ENCODE data around the gene FBN3. TPM values are rescaled to one million over a fixed set of nuclear protein-coding genes. Genes with fewer than 3 reads are reported as not detected.

Gene FBN3
- total RNA-seq = under 1 TPM in 2 of 4 donors, not detected in 2; 0.05 to 0.17 TPM

DNA sequence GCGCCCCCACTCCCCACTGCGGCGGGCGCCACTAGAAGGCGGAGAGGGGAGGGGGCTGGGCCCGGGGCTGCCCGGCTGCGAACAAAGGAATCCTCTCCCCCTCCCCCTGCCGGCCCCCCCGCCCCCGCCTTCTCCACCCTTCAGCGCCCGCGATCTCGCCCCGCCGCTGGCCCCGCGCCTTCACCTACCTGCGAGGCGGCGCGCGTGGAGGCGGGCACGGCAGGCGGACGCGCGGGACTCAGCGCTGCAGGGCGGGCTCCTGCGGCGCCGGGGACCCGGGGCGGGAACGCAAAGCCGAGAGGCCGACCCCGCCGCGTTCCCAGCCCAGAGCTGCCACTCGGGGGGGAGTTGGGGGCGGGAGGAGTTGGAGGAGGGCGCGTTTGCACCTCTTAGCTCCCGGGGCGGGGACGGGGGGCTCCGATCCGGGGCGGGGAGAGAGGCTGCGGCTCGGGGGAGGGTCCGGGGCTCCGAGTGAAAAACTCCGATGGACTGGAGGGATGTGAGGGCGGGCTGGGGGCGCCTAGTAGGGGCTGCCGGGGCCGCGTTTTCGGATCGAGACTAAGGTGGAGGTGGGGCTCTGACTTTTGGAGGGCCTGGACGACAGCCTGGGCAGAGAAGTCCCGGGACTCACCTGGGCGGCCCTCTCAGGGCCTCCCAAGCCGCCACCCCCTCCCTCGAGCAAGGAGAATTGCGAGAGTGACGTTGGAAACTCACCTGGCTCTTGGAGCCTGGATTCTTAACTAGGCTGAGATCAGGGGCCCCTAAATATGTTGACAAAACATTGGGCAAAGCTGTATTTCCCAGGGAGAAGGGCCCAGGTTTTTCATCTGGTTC is at the start of gene FBN3:
Gene FBN3 (minus strand): TSS at position 332 of the 834 bp plus-strand sequence. CDS start 2,112 bp downstream, outside the sequence.
- no peak for TF ChIP-seq POLR2AphosphoS5 (IDR thresholded peaks at IDR 0.05)
- no peak for TF ChIP-seq CTCF (IDR thresholded peaks at IDR 0.05)
- Histone ChIP-seq H3K27ac (no peak within 1 kb of the TSS), H3K4me1 (peaks cover 21% of the 10 kb centered on the region), H3K27me3 (peaks cover 71% of the 10 kb centered on the region), H3K4me3 (peak within 1 kb of the TSS; percentile 40), H3K9me3 (no peaks in the 10 kb centered on the region), H3K36me3 (no peaks in the 10 kb centered on the region)
- no peak for DNase-seq (ENCODE audit: low spot score in 2 of 2)
- 10% methylated on average over 25 of the region's 72 CpGs for WGBS

GRCh38 chr19:8196271-8196927 is 47.0 kb upstream of the FBN3 start:
- no peak for DNase-seq (ENCODE audit: low spot score in 2 of 2)
- Histone ChIP-seq H3K27me3 (no peaks in the 10 kb centered on the region), H3K27ac (no peak overlapping the region), H3K36me3 (no peaks in the 10 kb centered on the region), H3K9me3 (no peaks in the 10 kb centered on the region), H3K4me3 (no peak overlapping the region), H3K4me1 (peaks cover 11% of the 10 kb centered on the region)
- WGBS = 67% methylated on average over 10 of the region's 10 CpGs
- TF ChIP-seq POLR2AphosphoS5 (IDR thresholded peaks at IDR 0.05) = no peak
- TF ChIP-seq EP300 (IDR thresholded peaks at IDR 0.05) = no peak
- TF ChIP-seq CTCF (IDR thresholded peaks at IDR 0.05) = no peak
- no peak for TF ChIP-seq POLR2A (IDR thresholded peaks at IDR 0.05)

GRCh38 chr19:8194528-8195267 is 45.3 kb upstream of the FBN3 start:
- H3K27ac ChIP-seq = no peak overlapping the region
- no peaks in the 10 kb centered on the region for H3K9me3 ChIP-seq
- no peak overlapping the region for H3K4me3 ChIP-seq
- no peak for TF ChIP-seq CTCF (IDR thresholded peaks at IDR 0.05)
- no peak for TF ChIP-seq POLR2A (IDR thresholded peaks at IDR 0.05)
- TF ChIP-seq EP300 (IDR thresholded peaks at IDR 0.05) = no peak
- TF ChIP-seq POLR2AphosphoS5 (IDR thresholded peaks at IDR 0.05) = no peak
- DNase-seq (ENCODE audit: low spot score in 2 of 2) = no peak
- H3K36me3 ChIP-seq = no peaks in the 10 kb centered on the region
- H3K4me1 ChIP-seq = peaks cover 11% of the 10 kb centered on the region
- WGBS = 49% methylated on average over 11 of the region's 11 CpGs
- H3K27me3 ChIP-seq = no peaks in the 10 kb centered on the region

DNA sequence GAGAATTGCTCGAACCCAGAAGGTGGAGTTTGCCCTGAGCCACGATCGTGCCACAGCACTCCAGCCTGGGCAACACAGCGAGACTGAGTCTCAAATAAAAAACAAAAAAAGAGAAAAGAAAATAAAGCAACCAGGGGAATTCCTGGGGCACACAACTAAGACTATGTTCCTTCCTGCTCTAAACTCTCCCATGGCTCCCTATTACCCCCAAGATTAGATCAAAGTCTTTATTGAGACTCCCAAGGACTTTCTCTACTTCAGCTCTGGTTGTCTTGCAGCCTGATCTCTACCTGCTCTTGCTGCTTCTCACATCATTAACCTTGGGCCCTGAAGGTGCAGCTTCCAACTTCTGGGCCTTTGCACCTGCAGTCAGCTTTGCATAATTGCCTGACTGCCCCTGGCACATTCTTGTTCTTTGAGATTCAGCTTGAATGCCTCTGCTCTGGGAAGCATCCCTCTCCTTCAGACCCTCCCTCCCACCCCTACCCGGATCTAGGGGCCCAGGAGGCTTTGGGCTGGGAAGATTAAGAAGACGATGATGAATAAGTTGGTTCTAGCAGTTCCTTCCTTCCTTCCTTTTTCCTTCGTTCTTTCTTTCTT is 42.9 kb upstream of the FBN3 start:
- Histone ChIP-seq H3K9me3 (no peaks in the 10 kb centered on the region), H3K27me3 (no peaks in the 10 kb centered on the region), H3K4me1 (peaks cover 11% of the 10 kb centered on the region), H3K36me3 (no peaks in the 10 kb centered on the region), H3K4me3 (no peak overlapping the region), H3K27ac (no peak overlapping the region)
- TF ChIP-seq POLR2AphosphoS5 (IDR thresholded peaks at IDR 0.05) (no peak), POLR2A (IDR thresholded peaks at IDR 0.05) (no peak), CTCF (IDR thresholded peaks at IDR 0.05) (no peak), EP300 (IDR thresholded peaks at IDR 0.05) (no peak)
- 75% methylated on average over 7 of the region's 7 CpGs for WGBS
- no peak for DNase-seq (ENCODE audit: low spot score in 2 of 2)
